Measurements from ENCODE around the gene XYLT1. TPM values are rescaled to one million over a fixed set of nuclear protein-coding genes. Genes with fewer than 3 reads are reported as not detected.
A peak's percentile ranks its signal among the peaks of the same experiment; 100 is the strongest.

Gene XYLT1
- total RNA-seq, 1 experiment from 2014 or later, result 7.5 TPM

GRCh38 chr16:17203424-17203823 lies 267.3 kb downstream of the XYLT1 start:
- H3K27me3 Mint-ChIP-seq (ENCODE audit: unreplicated experiment), result peaks cover 15% of the 10 kb centered on the region
- no peak overlapping the region for H3K4me3 Mint-ChIP-seq (ENCODE audit: low read depth, unreplicated experiment)
- no peak for DNase-seq
- H3K27ac Mint-ChIP-seq (ENCODE audit: unreplicated experiment), result no peak overlapping the region
- TF ChIP-seq CTCF (IDR thresholded peaks at IDR 0.05; ENCODE audit: unreplicated experiment), result no peak
- H3K4me1 Mint-ChIP-seq (ENCODE audit: low read depth, unreplicated experiment), result peaks cover 13% of the 10 kb centered on the region
- no peaks in the 10 kb centered on the region for H3K36me3 Mint-ChIP-seq (ENCODE audit: insufficient read depth, unreplicated experiment)
- intact Hi-C loops (cut with micrococcal nuclease; ENCODE audit: unreplicated experiment), result no loop called here
- BruUV-seq (replicated peaks), result no TSS peak
- no peaks in the 10 kb centered on the region for H3K9me3 Mint-ChIP-seq (ENCODE audit: low read depth, unreplicated experiment)
- CTCF ChIA-PET, result no interaction called here

- no peak for TF ChIP-seq CTCF (IDR thresholded peaks at IDR 0.05; ENCODE audit: unreplicated experiment)
- Mint-ChIP-seq H3K36me3 (ENCODE audit: insufficient read depth, unreplicated experiment) (no peaks in the 10 kb centered on the region), H3K27me3 (ENCODE audit: unreplicated experiment) (peaks cover 15% of the 10 kb centered on the region), H3K9me3 (ENCODE audit: low read depth, unreplicated experiment) (no peaks in the 10 kb centered on the region), H3K4me3 (ENCODE audit: low read depth, unreplicated experiment) (no peak overlapping the region), H3K27ac (ENCODE audit: unreplicated experiment) (no peak overlapping the region), H3K4me1 (ENCODE audit: low read depth, unreplicated experiment) (no peaks in the 10 kb centered on the region)
- BruUV-seq (replicated peaks), result no TSS peak
- no peak for DNase-seq
- CTCF ChIA-PET, result interaction anchor here (0.5 kb wide), 1 partner anchor 1038 kb away, joined by 3 read pairs; no protein-coding TSS in a partner anchor
- intact Hi-C loops (cut with micrococcal nuclease; ENCODE audit: unreplicated experiment), result no loop called here
Observed at GRCh38 chr16:17199135-17199534, 271.6 kb downstream of the XYLT1 start.

- CTCF ChIA-PET, result no interaction called here
- Mint-ChIP-seq H3K4me3 (ENCODE audit: low read depth, unreplicated experiment) (no peak overlapping the region), H3K36me3 (ENCODE audit: insufficient read depth, unreplicated experiment) (no peaks in the 10 kb centered on the region), H3K27ac (ENCODE audit: unreplicated experiment) (no peak overlapping the region), H3K4me1 (ENCODE audit: low read depth, unreplicated experiment) (no peaks in the 10 kb centered on the region), H3K27me3 (ENCODE audit: unreplicated experiment) (no peaks in the 10 kb centered on the region), H3K9me3 (ENCODE audit: low read depth, unreplicated experiment) (peaks cover 3% of the 10 kb centered on the region)
- BruUV-seq (replicated peaks), result no TSS peak
- intact Hi-C loops (cut with micrococcal nuclease; ENCODE audit: unreplicated experiment), result no loop called here
- TF ChIP-seq CTCF (IDR thresholded peaks at IDR 0.05; ENCODE audit: unreplicated experiment), result no peak
- DNase-seq, result no peak
Observed at GRCh38 chr16:17196526-17196925, 274.2 kb downstream of the XYLT1 start.

- Mint-ChIP-seq H3K27me3 (ENCODE audit: unreplicated experiment) (no peaks in the 10 kb centered on the region), H3K9me3 (ENCODE audit: low read depth, unreplicated experiment) (peaks cover 3% of the 10 kb centered on the region), H3K4me1 (ENCODE audit: low read depth, unreplicated experiment) (no peaks in the 10 kb centered on the region), H3K27ac (ENCODE audit: unreplicated experiment) (no peak overlapping the region), H3K4me3 (ENCODE audit: low read depth, unreplicated experiment) (no peak overlapping the region), H3K36me3 (ENCODE audit: insufficient read depth, unreplicated experiment) (no peaks in the 10 kb centered on the region)
- CTCF ChIA-PET, result interaction anchor here (1.7 kb wide), 1 partner anchor 11 kb away, joined by 7 read pairs; no protein-coding TSS in a partner anchor
- BruUV-seq (replicated peaks), result no TSS peak
- peak; percentile 34 for TF ChIP-seq CTCF (IDR thresholded peaks at IDR 0.05; ENCODE audit: unreplicated experiment)
- peak; percentile 31 for DNase-seq
- intact Hi-C loops (cut with micrococcal nuclease; ENCODE audit: unreplicated experiment), result no loop called here
Observed at GRCh38 chr16:17194190-17194780, 276.5 kb downstream of the XYLT1 start.
